Measurements from ENCODE around the gene IQCK.
"Not testable (repeated sequence)": the region's sequence is repeated elsewhere in the genome, so short reads cannot be mapped to it uniquely, and the experiment has no call there.

Gene IQCK, protein sequence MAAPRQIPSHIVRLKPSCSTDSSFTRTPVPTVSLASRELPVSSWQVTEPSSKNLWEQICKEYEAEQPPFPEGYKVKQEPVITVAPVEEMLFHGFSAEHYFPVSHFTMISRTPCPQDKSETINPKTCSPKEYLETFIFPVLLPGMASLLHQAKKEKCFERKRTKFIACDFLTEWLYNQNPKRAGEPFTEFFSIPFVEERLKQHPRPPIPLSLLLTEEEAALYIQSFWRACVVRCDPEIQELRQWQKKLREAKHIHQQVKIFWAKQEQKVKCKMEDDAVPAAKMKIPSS

DNA sequence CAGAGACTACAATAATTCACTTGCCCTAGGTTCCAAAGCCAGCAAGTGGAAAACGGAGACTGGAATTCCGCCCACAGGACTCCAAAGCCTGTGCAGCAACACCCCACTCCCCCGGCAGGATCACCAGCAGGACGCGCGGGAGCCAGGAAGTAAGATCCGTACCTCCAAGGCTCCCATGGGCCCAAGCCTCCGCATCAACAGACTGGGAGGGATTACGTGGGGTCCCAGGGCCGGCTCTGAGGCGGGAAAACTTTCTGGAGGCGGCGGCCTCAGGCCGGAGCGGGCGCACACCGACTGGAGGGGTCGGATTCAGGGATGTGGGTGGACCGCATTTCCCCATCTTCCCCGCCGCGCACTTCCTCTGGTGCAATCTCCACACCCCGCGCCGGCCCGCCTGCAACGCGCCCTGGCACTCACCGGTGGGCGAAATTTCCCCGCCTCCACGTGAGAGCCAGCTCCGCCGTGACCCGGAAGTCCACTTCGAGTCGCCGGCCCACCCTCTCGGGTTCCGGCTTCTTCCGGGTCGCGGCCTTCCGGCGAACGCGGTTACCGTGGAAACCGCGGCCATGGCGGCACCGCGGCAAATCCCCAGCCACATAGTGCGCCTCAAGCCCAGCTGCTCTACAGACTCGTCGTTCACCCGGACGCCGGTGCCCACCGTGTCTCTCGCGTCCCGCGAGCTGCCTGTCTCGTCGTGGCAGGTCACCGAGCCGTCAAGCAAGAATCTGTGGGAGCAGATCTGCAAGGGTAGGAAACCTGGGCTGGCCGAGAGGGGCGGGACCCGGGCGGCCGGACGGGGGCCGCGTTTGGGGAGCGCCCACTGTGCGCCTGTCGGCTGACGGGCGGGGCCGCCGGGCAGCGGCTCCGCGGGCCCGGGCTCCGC lies at the start of gene IQCK, which contains the start of gene KNOP1:
TSS of gene IQCK (plus strand) at position 531 of the 883 bp plus-strand sequence. CDS start at position 567, 36 bp downstream.
TSS of gene KNOP1 (minus strand) at position 487 of the 883 bp plus-strand sequence. CDS start 3,192 bp downstream, outside the sequence.
- DNase-seq, result peak; percentile 94

GRCh38 chr16:19672378-19672777 lies 45.7 kb upstream of the IQCK start:
- DNase-seq, result no peak

GRCh38 chr16:19674485-19674884 lies 43.6 kb upstream of the IQCK start:
- no peak for DNase-seq

- DNase-seq, result no peak
Observed at GRCh38 chr16:19677402-19677801, 40.7 kb upstream of the IQCK start.

DNA sequence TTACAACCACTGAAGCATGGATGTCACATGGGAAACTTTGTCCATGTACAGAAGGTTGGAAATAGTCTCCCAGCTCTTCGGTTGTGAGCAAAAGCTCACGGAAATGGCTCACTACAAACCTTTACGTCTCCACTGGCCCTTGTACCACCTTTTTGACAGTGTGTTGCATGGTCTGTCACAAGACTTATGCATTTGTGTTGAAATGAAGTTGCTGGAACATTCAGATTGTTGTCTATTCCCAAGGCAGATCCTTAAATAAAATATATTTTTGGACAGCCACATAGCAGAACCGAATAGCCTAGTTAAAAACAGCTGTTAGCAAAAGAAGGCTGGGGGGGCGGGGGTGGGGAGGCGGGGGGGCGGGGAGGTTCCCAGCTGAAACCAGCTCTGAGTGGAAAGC lies 39.3 kb upstream of the IQCK start:
- no peak for DNase-seq

GRCh38 chr16:19679281-19679680 lies 38.8 kb upstream of the IQCK start:
- DNase-seq, result not testable (repeated sequence)

GRCh38 chr16:19680881-19681340 lies 37.2 kb upstream of the IQCK start:
- no peak for DNase-seq

GRCh38 chr16:19681637-19682036 lies 36.4 kb upstream of the IQCK start:
- DNase-seq, result no peak

DNA sequence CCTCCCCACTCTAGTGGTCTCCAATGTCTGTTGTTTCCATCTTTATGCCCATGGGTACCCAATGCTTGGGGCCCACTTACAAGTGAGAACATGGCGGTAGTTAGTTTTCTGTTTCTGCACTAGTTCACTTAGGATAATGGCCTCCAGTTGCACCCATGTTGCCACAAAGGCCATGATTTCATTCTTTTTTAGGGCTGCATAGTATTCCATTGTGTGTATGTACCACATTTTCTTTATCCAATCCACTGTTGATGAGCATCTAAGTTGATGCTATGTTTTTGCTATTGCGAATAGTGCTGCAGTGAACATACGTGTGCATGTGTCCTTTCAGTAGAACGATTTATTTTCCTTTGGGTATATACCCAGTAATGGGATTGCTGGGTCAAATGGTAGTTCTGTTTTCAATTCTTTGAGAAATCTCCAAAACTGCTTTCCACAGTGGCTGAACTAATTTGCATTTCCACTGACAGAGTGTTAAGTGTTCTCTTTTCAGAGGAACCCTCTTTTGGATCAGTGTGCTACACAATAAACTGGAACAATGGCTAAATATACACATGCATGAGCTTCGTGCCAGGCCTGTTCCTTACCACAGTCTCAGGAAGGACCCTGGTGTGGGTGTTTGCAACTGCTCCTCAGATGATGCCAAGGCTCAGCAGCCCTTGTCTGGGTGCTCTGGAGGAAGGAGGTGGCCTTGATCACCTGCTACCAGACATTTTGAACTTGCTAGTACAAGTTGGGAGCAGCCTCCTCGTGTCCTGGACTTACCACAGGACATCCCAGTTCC lies 34.4 kb upstream of the IQCK start:
- DNase-seq, result no peak

DNA sequence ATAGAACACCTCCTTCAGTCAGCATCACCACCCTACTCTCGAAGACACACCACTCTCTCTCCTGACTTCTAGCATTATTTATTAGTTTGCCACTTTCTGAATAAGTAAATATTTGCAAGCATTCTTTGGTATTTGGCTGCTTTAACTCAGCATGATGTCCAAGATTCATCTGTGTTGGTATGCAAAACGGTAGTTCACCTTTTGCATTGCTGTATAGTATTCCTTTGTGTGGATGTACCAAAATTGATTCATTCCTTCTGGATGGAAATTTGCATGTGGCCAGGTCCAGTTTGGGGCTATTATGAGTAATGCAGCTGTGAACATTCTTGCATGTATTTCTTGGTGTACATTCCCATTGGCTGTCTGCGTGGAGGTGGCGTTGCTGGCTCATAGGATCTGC lies 32.9 kb upstream of the IQCK start:
- no peak for DNase-seq

DNA sequence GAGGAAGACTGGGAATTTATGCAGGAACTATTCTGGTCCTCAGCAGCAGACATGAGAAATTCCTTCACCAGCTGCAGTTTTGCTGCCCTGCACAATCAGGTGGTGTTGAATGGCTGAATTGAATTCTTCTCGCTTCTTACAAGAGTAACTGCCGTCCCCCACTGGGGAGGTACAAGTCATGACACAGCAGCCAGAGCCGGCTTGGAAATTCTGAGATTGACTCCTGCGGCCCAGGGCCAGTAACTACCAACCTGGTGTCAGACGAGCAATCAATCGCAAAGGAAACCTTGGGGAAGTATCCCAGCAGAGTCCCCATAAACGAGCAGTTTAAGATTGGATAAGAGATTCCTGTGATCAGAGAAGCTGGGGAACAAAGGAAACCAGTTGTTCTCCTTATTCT lies 30.8 kb upstream of the IQCK start:
- DNase-seq, result no peak

- DNase-seq, result no peak
Observed at GRCh38 chr16:19688396-19689024, 29.6 kb upstream of the IQCK start.

- no peak for DNase-seq
Observed at GRCh38 chr16:19689342-19689741, 28.7 kb upstream of the IQCK start.

DNA sequence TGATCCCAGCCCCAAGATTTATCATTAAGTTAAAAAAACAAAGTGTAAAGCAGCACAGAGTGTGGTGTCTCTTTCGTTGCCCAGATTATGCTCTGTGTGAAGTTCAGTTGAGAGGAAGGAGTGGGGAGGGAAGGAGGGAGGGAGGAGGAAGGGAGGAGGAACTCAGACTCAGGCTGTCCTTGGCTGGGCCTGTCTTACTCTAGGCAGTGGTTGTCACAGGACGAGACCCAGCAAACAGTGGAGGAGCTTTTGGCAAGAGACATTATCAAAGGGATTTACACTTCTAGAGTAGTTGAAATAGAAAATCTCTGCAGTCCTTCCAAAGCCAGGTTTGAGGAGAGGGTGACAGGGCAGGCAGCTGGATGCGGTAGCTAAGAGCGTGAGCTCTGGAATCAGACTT lies 27.9 kb upstream of the IQCK start:
- no peak for DNase-seq

GRCh38 chr16:19691161-19691711 lies 26.8 kb upstream of the IQCK start:
- DNase-seq, result no peak

GRCh38 chr16:19694989-19695388 lies 23.1 kb upstream of the IQCK start:
- DNase-seq, result peak; percentile 40

GRCh38 chr16:19696328-19696727 lies 21.7 kb upstream of the IQCK start:
- peak; percentile 77 for DNase-seq

GRCh38 chr16:19696961-19697360 lies 21.1 kb upstream of the IQCK start:
- no peak for DNase-seq

DNA sequence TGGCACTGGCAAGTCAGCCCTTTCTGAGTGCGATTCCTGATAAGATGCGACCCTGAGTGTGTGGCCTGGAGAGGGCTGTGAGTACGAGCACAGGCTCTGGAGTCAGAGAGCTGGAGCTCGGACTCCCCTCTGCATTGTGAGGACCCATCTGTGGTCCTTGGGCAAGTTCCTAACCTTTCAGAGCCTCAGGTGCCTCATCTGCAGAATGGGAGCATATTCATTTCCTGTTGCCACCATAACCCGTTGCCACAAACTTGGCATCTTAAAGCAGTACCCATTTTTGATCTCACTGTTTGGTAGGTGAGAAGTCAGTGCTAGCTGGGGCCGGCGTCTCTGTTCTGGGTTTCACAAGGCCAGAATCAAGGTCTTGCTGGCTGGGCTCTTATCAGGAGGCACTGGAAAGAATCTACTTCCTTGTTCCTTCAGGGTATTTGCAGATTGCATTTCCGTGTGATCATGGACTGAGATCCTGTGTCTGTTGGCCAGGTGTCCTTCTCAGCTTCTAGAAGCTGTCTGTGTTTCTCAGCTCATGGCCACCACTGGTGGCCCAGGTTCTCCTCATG lies 20.2 kb upstream of the IQCK start:
- DNase-seq, result no peak

DNA sequence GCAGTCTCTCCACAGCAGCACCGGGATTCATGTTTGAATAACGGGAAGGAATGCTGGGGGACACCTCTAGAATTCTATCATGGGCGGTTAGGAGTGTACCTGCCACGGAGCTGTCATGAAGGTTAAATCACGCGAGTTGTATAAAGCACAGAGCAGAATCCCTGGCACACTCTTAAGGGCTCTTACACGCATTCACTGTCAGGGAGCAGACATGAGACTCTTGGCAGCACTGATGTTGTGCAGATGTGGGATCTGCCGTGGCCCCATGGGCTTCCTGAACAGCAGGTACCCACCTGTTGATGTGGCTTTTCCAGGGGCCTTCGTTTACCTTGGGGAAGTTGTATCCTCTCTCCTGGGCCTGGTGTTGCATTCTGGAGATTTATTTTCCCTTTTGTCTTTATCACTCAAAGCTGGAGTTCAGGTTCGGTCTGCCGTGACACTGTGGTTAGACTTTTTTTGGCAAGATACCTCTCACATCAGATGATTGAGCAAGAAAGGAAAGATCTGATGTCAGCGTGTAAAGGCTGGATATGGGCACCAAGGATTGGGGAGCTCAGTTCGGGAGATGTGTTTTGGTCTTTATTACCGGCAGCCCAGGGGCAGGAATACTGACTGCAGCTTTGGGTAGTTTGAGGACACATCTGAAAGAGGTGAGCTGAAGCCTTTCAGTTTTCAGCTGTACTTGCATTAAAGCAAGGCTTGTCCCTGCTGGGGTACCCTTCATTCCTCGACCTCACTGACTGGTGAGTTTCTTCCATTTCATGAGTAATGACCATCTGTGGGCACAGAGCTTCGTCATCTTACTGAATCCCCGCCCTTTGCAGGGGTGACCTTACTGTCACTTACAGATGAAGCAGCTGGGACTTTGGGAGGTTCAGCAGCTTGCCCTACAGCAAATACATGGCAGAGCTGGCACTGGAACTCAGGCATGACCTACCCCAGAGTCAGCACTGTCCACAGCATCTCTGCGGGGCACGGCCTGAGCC lies 19.3 kb upstream of the IQCK start:
- no peak for DNase-seq

- no peak for DNase-seq
Observed at GRCh38 chr16:19699472-19699871, 18.6 kb upstream of the IQCK start.

Data from right hindlimb (tissue), 1 donor.